ENCODE data around the gene CFAP69.

GRCh38 chr7:90312745-90313144 is 67.8 kb downstream of the CFAP69 start:
- TF ChIP-seq CTCF (conservative IDR thresholded peaks at IDR 0.05): no peak; the same call in 1 of the 2 replicates
- TF ChIP-seq EZH2 (IDR thresholded peaks at IDR 0.05; ENCODE audit: low read depth): no peak

Data from PC-9 (cell line).